GM11168 (cell line): ENCODE results near the gene TCEAL1.

Experiments
- in situ Hi-C: fragments of 300-500 bp; cut with MboI; formaldehyde crosslinking; loops from one replicate; pipeline ENCODE4 v1.12.0; 2022; ENCODE audit warnings: low sequenced_read_pairs; ENCODE audit not compliant: unreplicated experiment

TCEAL1 gene

DNA sequence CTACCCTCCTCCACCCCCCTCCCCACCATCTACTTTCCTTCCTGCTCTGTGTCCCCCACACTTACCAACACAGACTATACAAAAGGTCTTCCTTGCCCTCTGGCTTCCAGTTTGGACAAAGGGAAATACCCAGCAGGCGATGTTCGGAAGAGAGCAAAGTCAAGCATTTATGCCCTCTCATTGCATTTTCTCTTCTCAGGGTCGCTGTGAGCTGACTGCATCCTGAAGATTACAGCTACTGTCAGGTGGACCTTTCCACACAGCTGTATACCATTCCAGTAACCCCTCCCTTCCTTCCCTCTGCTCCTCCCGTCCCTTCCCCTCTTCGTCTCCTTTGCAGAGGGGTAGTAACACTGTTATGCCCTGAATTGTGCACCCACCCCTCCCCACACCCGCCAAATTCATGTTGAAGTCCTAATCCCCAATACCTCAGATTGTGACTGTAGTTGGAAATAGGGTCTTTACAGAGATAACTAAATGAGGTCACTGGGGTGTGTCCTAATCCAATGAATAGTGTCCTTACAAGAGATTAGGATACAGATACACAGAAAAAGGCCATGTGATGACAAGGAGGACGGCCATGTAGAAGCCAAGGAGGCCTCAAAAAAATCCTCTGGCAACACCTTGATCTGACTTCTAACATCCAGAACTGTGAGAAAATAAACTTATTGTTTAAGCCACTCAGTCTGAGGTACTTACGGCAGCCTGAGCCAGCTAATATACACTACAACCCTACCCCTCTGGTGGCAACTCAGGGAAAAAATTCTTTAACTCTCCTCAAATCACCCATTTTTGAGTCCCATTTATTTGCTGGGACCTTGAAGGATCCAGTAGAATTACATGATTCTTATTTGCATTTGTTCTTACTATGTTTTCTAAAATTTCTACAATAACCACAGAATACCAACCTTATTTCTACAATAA lies 46.0 kb downstream of the TCEAL1 start:
- in situ Hi-C loops: no loop called here

DNA sequence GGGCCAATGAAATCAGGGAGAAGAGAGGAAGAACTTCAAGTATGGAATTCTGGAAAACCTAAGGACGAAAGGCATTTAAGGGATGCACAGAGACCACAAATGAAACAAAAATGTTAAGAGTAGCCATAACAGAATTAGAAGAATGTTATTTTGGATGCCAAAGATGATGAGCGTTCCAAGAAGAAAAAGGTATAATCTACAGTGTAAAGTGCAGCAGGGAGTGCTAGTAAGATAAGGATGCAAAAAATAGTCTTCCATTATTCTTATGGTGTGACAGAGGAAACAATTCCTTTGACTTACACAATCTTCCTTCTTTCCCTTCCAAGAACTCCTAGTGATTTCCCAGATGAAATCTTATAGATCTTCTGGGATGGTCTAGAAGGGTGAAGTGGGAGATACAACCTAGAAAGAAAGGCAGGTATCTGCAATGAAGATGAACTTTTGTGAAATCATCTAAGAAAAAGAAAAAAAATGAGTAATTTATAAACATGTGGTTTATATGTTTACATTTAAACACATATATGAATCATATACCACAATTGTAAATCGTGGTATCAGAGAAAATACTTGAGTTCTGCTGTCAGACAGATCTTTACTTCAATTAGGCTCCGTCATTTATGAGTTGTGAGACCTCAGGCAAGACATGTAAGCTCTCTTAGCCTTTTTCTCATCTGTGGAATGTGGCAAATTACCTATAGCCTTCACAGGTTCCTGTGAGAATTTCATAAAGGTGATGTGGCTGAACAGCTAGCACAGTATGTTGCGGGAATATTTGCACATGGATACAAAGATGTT lies 49.6 kb downstream of the TCEAL1 start:
- in situ Hi-C loops: no loop called here
